ENCODE measurements around the gene TENM4. TPM values are rescaled to one million over a fixed set of nuclear protein-coding genes. Genes with fewer than 3 reads are reported as not detected.

The TENM4 gene
- total and polyA plus RNA-seq, 2 of the 13 experiments (the other 11 are each of a cell fraction or from before 2014, with no cell fraction given), result not detected

GRCh38 chr11:79308429-79308828 is 132.4 kb downstream of the TENM4 start:
- ChIA-PET POLR2A (no interaction called here), CTCF (ENCODE audit: low intra/inter-chr PET ratio, low total read pairs) (no interaction called here)
- H3K9me3 ChIP-seq (ENCODE audit: low read length), result no peaks in the 10 kb centered on the region
- H2AFZ ChIP-seq (ENCODE audit: low read length), result no peak overlapping the region
- DNase-seq (ENCODE audit: low spot score), result no peak
- peaks cover 0 to 1% of the 10 kb centered on the region in 2 experiments; a peak in 2 of 5 replicates for H3K27me3 ChIP-seq (ENCODE audit: control insufficient read depth in 1 of 2, insufficient read depth in 2 of 2, low read length in 2 of 2)
- 0% methylated on average over 4 of the region's 4 CpGs for WGBS (ENCODE audit: low lambda C conversion rate)
- no peaks in the 10 kb centered on the region for H3K36me3 ChIP-seq (replicated peaks in 1 of 2; ENCODE audit: control insufficient read depth in 1 of 2, insufficient read depth in 2 of 2, low read length in 2 of 2)
- in situ Hi-C loops (cut with HindIII; ENCODE audit: extremely low pct_ligation_motif_present, low pct_unique_long_range_greater_than_20kb), result no loop called here
- no peaks in the 10 kb centered on the region for H3K4me1 ChIP-seq (ENCODE audit: insufficient read depth, low read length)
- no peaks in the 10 kb centered on the region for H3K79me2 ChIP-seq (ENCODE audit: insufficient read depth, low read length)
- TF ChIP-seq FUBP1 (CRISPR knock-in tag; IDR thresholded peaks at IDR 0.05; ENCODE audit: borderline replicate concordance) (no peak), ZNF75D (CRISPR knock-in tag; IDR thresholded peaks at IDR 0.05; ENCODE audit: borderline replicate concordance) (no peak), GABPA (IDR thresholded peaks at IDR 0.05; ENCODE audit: low read depth, low read length) (no peak), GABPA (CRISPR knock-in tag; IDR thresholded peaks at IDR 0.05; ENCODE audit: low read depth) (no peak), HMGA1 (CRISPR knock-in tag; conservative IDR thresholded peaks at IDR 0.05) (no peak), ZNF292 (CRISPR knock-in tag; IDR thresholded peaks at IDR 0.05; ENCODE audit: borderline replicate concordance, low read depth) (no peak), ARNTL (CRISPR knock-in tag; IDR thresholded peaks at IDR 0.05) (no peak), PLRG1 (conservative IDR thresholded peaks at IDR 0.05) (no peak), TEAD2 (CRISPR knock-in tag; IDR thresholded peaks at IDR 0.05) (no peak), FOXP1 (IDR thresholded peaks at IDR 0.05) (no peak), FOXP1 (CRISPR knock-in tag; IDR thresholded peaks at IDR 0.05) (no peak), SIX1 (CRISPR knock-in tag; IDR thresholded peaks at IDR 0.05; ENCODE audit: borderline replicate concordance) (no peak), KLF6 (CRISPR knock-in tag; IDR thresholded peaks at IDR 0.05) (no peak), ZNF17 (CRISPR knock-in tag; IDR thresholded peaks at IDR 0.05) (no peak), ZNF766 (CRISPR knock-in tag; IDR thresholded peaks at IDR 0.05; ENCODE audit: borderline replicate concordance) (no peak)
- no peak overlapping the region for H3K4me3 ChIP-seq (replicated peaks in 1 of 3; ENCODE audit: insufficient read depth in 1 of 3, low read depth in 2 of 3, low read length in 3 of 3)
- no TSS peak for BruUV-seq (replicated peaks)
- H4K20me1 ChIP-seq (ENCODE audit: insufficient read depth, low read length), result no peaks in the 10 kb centered on the region
- ATAC-seq, result no peak
- intact Hi-C loops (cut with micrococcal nuclease; ENCODE audit: unreplicated experiment), result no loop called here
- H3K4me2 ChIP-seq (ENCODE audit: low read depth, low read length), result no peak overlapping the region
- no peak overlapping the region for H3K27ac ChIP-seq (ENCODE audit: extremely low read length, insufficient read depth, low read length)
- FAIRE-seq, result no peak
- no peak overlapping the region for H3K9ac ChIP-seq (ENCODE audit: insufficient read depth, low read depth, low read length)

All from HepG2 (cell line).